ENCODE results near the gene ACACA. TPM values are rescaled to one million over a fixed set of nuclear protein-coding genes. Genes with fewer than 3 reads are reported as not detected.

ACACA gene
- total RNA-seq, 3 donors from 2014 or later (not counting 1 experiment from before 2014, with no cell fraction given), result 22.9 to 23.9 (median 23.6) TPM

GRCh38 chr17:37342589-37342988 is 64.0 kb downstream of the ACACA start:
- H3K4me1 Mint-ChIP-seq, result peaks cover 0 to 7% of the 10 kb centered on the region in 2 donors
- DNase-seq (no peak), ATAC-seq (no peak)
- H3K27me3 Mint-ChIP-seq (ENCODE audit: low read depth in 2 of 2), result no peaks in the 10 kb centered on the region
- no peak overlapping the region for H3K4me3 ChIP-seq (ENCODE audit: low read length)
- H3K27me3 ChIP-seq (ENCODE audit: control insufficient read depth, insufficient read depth, low read length), result no peaks in the 10 kb centered on the region
- H3K36me3 Mint-ChIP-seq, result no peaks in the 10 kb centered on the region
- H3K9me3 ChIP-seq (ENCODE audit: control insufficient read depth, insufficient read depth, low read length), result no peaks in the 10 kb centered on the region
- no peak overlapping the region for H3K27ac Mint-ChIP-seq
- H3K27ac ChIP-seq (ENCODE audit: low read length), result no peak overlapping the region
- no peaks in the 10 kb centered on the region for H3K4me1 ChIP-seq (ENCODE audit: control insufficient read depth, insufficient read depth, low read length)
- H3K4me3 Mint-ChIP-seq, result no peak overlapping the region
- H3K9me3 Mint-ChIP-seq, result no peaks in the 10 kb centered on the region
- no peak for TF ChIP-seq CTCF (IDR thresholded peaks at IDR 0.05)
- intact Hi-C loops (cut with micrococcal nuclease), result no loop called here
- no peaks in the 10 kb centered on the region for H3K36me3 ChIP-seq (ENCODE audit: control insufficient read depth, insufficient read depth, low read length)
- no CpG with 5 or more reads among the region's 2 CpGs for WGBS (ENCODE audit: insufficient coverage)

GRCh38 chr17:37340804-37341203 is 65.8 kb downstream of the ACACA start:
- intact Hi-C loops (cut with micrococcal nuclease), result no loop called here
- ATAC-seq (no peak), DNase-seq (no peak)
- H3K36me3 ChIP-seq (ENCODE audit: control insufficient read depth, insufficient read depth, low read length), result no peaks in the 10 kb centered on the region
- H3K4me1 Mint-ChIP-seq, result peaks cover 0 to 7% of the 10 kb centered on the region in 2 donors
- H3K36me3 Mint-ChIP-seq, result no peaks in the 10 kb centered on the region
- no peak for TF ChIP-seq CTCF (IDR thresholded peaks at IDR 0.05)
- 92% methylated on average over 1 of the region's 2 CpGs for WGBS (ENCODE audit: insufficient coverage)
- no peak overlapping the region for H3K4me3 ChIP-seq (ENCODE audit: low read length)
- H3K27ac Mint-ChIP-seq, result no peak overlapping the region
- H3K4me1 ChIP-seq (ENCODE audit: control insufficient read depth, insufficient read depth, low read length), result no peaks in the 10 kb centered on the region
- H3K9me3 Mint-ChIP-seq, result no peaks in the 10 kb centered on the region
- H3K27me3 ChIP-seq (ENCODE audit: control insufficient read depth, insufficient read depth, low read length), result no peaks in the 10 kb centered on the region
- no peaks in the 10 kb centered on the region for H3K9me3 ChIP-seq (ENCODE audit: control insufficient read depth, insufficient read depth, low read length)
- no peak overlapping the region for H3K4me3 Mint-ChIP-seq
- H3K27me3 Mint-ChIP-seq (ENCODE audit: low read depth in 2 of 2), result no peaks in the 10 kb centered on the region
- no peak overlapping the region for H3K27ac ChIP-seq (ENCODE audit: low read length)

- Mint-ChIP-seq H3K27ac (no peak overlapping the region), H3K4me1 (peaks cover 0 to 10% of the 10 kb centered on the region in 2 donors), H3K9me3 (no peaks in the 10 kb centered on the region), H3K4me3 (no peak overlapping the region), H3K27me3 (ENCODE audit: low read depth in 2 of 2) (no peaks in the 10 kb centered on the region), H3K36me3 (no peaks in the 10 kb centered on the region)
- ATAC-seq (no peak), DNase-seq (no peak)
- Histone ChIP-seq H3K9me3 (ENCODE audit: control insufficient read depth, insufficient read depth, low read length) (no peaks in the 10 kb centered on the region), H3K27me3 (ENCODE audit: control insufficient read depth, insufficient read depth, low read length) (no peaks in the 10 kb centered on the region), H3K4me3 (ENCODE audit: low read length) (no peak overlapping the region), H3K27ac (ENCODE audit: low read length) (no peak overlapping the region), H3K36me3 (ENCODE audit: control insufficient read depth, insufficient read depth, low read length) (no peaks in the 10 kb centered on the region), H3K4me1 (ENCODE audit: control insufficient read depth, insufficient read depth, low read length) (no peaks in the 10 kb centered on the region)
- intact Hi-C loops (cut with micrococcal nuclease), result no loop called here
- no peak for TF ChIP-seq CTCF (IDR thresholded peaks at IDR 0.05)
- WGBS (ENCODE audit: insufficient coverage), result 91% methylated on average over 3 of the region's 3 CpGs
Measured at GRCh38 chr17:37339321-37339720, 67.3 kb downstream of the ACACA start.

GRCh38 chr17:37338847-37339246 is 67.8 kb downstream of the ACACA start:
- H3K4me3 ChIP-seq (ENCODE audit: low read length), result no peak overlapping the region
- Mint-ChIP-seq H3K9me3 (no peaks in the 10 kb centered on the region), H3K27ac (no peak overlapping the region), H3K27me3 (ENCODE audit: low read depth in 2 of 2) (no peaks in the 10 kb centered on the region), H3K4me1 (peaks cover 0 to 10% of the 10 kb centered on the region in 2 donors), H3K4me3 (no peak overlapping the region), H3K36me3 (no peaks in the 10 kb centered on the region)
- intact Hi-C loops (cut with micrococcal nuclease), result no loop called here
- H3K27ac ChIP-seq (ENCODE audit: low read length), result no peak overlapping the region
- no peak for TF ChIP-seq CTCF (IDR thresholded peaks at IDR 0.05)
- WGBS (ENCODE audit: insufficient coverage), result 92% methylated on average over 3 of the region's 3 CpGs
- ATAC-seq, result no peak
- no peak for DNase-seq
- no peaks in the 10 kb centered on the region for H3K27me3 ChIP-seq (ENCODE audit: control insufficient read depth, insufficient read depth, low read length)
- H3K9me3 ChIP-seq (ENCODE audit: control insufficient read depth, insufficient read depth, low read length), result no peaks in the 10 kb centered on the region
- H3K4me1 ChIP-seq (ENCODE audit: control insufficient read depth, insufficient read depth, low read length), result no peaks in the 10 kb centered on the region
- no peaks in the 10 kb centered on the region for H3K36me3 ChIP-seq (ENCODE audit: control insufficient read depth, insufficient read depth, low read length)
